Kidney (tissue), 14 donors: Measurements from ENCODE around the gene NHERF2. TPM values are rescaled to one million over a fixed set of nuclear protein-coding genes. Genes with fewer than 3 reads are reported as not detected.
A peak's percentile ranks its signal among the peaks of the same experiment; 100 is the strongest.

ENCODE experiments used
- DNase-seq, 5 donors: peaks; one replicate each; pipeline ENCODE4 v3.0.0-alpha.2; 2013 to 2020
- FAIRE-seq: peaks from 2 replicates; lab custom pipeline; 2012; peaks lifted over from hg19 to GRCh38; lab: Jason Lieb, UNC
- H3K27ac ChIP-seq, 2 donors: one replicate each; pipeline ENCODE4 v1.7.0; 2013; ENCODE audit warnings: low read depth in 2 of 2, low read length in 2 of 2, inconsistent platforms in 1 of 2
- H3K27me3 ChIP-seq: one replicate; pipeline ENCODE4 v1.7.1; 2013; ENCODE audit warnings: low read length, inconsistent platforms; ENCODE audit not compliant: control insufficient read depth, insufficient read depth
- H3K36me3 ChIP-seq, 3 donors: one replicate each; pipeline versions ENCODE4 v1.7.0 to v1.7.1; 2013; ENCODE audit warnings: low read length in 3 of 3, control low read depth in 1 of 3, inconsistent platforms in 1 of 3; ENCODE audit not compliant: insufficient read depth in 3 of 3, control insufficient read depth in 2 of 3
- H3K4me1 ChIP-seq, 3 donors: one replicate each; pipeline versions ENCODE4 v1.7.0 to v1.7.1; 2013; ENCODE audit warnings: low read length in 3 of 3, inconsistent platforms in 1 of 3, low read depth in 1 of 3; ENCODE audit not compliant: control insufficient read depth in 2 of 3, insufficient read depth in 2 of 3
- H3K4me3 ChIP-seq, 3 donors: one replicate each; pipeline versions ENCODE4 v1.7.0 to v1.8.1; 2013; ENCODE audit warnings: low read length in 3 of 3, control low read depth in 1 of 3, inconsistent platforms in 1 of 3
- H3K9ac ChIP-seq, 3 donors: one replicate each; pipeline versions ENCODE4 v1.7.0 to v1.7.1; 2013; ENCODE audit warnings: low read length in 3 of 3, control low read depth in 1 of 3, inconsistent platforms in 1 of 3
- H3K9me3 ChIP-seq, 3 donors: one replicate each; pipeline versions ENCODE4 v1.7.0 to v1.7.1; 2013; ENCODE audit warnings: low read length in 3 of 3, control low read depth in 1 of 3, inconsistent platforms in 1 of 3; ENCODE audit not compliant: control insufficient read depth in 2 of 3, insufficient read depth in 1 of 3
- intact Hi-C: fragments of 100-400 bp; cut with DNase I; formaldehyde crosslinking; loops from one replicate; pipeline ENCODE4 v1.11.1; 2022
- polyA plus RNA-seq: library from polyadenylated mRNA; stranded (reverse); fragments of 350-450 nt; fragmentation: Illumina TruSeq; extraction: RNeasy Lipid Tissue Mini Kit (QIAGEN cat#74804); gene quantifications from one replicate; pipeline ENCODE4 v1.2.3, GENCODE V29; 2014; ENCODE audit warnings: low read depth, low replicate concordance; ENCODE audit not compliant: insufficient read depth
- total RNA-seq: library from RNA; stranded (reverse); fragmentation: NEBNext Ultra II Directional; extraction: Animal tissue kit (Norgen Biotek cat#: 25700); gene quantifications from one replicate; pipeline ENCODE4 v1.2.1, GENCODE V29; 2021
- TF ChIP-seq, protein P1 (sequence below): IDR thresholded peaks from 3 replicates; pipeline ENCODE4 v1.5.1; 2012; ENCODE audit warnings: mild to moderate bottlenecking, moderate library complexity, borderline replicate concordance; ENCODE audit not compliant: insufficient read depth; ENCODE audit errors: extremely low read depth
- donor health status: control.
- donor health status: control.
- donor health status: control.
- donor health status: control.
- donor health status: control.
- donor health status: DM: yes; HTN: yes; CAD: no.
- donor health status: Normal renal cell carcinoma (clear cell type).

Gene NHERF2
- total and polyA plus RNA-seq, 2 donors from 2014 or later: 238 to 405 TPM

DNA sequence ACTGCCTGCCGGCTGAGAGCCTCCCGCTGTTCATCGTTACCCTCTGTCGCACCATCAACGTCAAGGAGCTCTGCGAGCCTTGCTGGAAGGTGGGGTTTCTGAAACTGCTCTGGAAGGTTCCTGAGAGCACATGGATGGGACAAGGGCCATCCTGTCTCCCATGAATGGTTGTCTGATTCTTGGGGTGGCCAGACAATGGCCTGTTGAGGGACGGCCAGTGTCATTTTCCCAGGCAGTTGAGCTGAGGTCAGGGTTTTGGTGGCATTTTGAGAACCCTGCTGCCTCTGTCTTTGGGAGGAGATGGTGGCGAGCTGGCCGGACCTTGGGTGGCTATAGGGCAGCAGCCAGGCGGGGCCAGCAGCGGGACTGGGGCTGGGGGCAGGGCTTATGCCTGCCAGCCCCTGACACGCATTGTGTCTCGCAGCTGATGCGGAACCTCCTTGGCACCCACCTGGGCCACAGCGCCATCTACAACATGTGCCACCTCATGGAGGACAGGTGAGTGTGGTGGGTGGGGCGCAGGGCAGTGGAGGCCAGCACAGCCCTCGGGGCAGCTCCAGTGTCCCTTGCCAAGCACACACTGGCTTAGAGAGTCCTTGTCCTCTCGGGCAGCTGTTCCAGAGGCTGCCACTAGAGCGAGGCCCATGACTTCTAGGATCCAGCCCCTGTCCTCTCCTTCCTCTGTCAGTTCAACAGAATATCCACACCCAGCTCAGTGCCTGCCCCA, 30.1 kb downstream of the NHERF2 start:
- DNase-seq (peak in 2 of 5 donors; percentile 50 to 60), FAIRE-seq (no peak)
- no peaks in the 10 kb centered on the region for H3K9me3 ChIP-seq
- H3K9ac ChIP-seq: no peak overlapping the region
- intact Hi-C loops: no loop called here
- no peaks in the 10 kb centered on the region for H3K27me3 ChIP-seq
- H3K4me1 ChIP-seq: no peaks in the 10 kb centered on the region
- TF ChIP-seq, protein P1, sequence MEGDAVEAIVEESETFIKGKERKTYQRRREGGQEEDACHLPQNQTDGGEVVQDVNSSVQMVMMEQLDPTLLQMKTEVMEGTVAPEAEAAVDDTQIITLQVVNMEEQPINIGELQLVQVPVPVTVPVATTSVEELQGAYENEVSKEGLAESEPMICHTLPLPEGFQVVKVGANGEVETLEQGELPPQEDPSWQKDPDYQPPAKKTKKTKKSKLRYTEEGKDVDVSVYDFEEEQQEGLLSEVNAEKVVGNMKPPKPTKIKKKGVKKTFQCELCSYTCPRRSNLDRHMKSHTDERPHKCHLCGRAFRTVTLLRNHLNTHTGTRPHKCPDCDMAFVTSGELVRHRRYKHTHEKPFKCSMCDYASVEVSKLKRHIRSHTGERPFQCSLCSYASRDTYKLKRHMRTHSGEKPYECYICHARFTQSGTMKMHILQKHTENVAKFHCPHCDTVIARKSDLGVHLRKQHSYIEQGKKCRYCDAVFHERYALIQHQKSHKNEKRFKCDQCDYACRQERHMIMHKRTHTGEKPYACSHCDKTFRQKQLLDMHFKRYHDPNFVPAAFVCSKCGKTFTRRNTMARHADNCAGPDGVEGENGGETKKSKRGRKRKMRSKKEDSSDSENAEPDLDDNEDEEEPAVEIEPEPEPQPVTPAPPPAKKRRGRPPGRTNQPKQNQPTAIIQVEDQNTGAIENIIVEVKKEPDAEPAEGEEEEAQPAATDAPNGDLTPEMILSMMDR: no peak
- H3K36me3 ChIP-seq: peaks cover 0 to 35% (median 21%) of the 10 kb centered on the region in 3 donors
- no peak overlapping the region for H3K27ac ChIP-seq
- no peak overlapping the region for H3K4me3 ChIP-seq

DNA sequence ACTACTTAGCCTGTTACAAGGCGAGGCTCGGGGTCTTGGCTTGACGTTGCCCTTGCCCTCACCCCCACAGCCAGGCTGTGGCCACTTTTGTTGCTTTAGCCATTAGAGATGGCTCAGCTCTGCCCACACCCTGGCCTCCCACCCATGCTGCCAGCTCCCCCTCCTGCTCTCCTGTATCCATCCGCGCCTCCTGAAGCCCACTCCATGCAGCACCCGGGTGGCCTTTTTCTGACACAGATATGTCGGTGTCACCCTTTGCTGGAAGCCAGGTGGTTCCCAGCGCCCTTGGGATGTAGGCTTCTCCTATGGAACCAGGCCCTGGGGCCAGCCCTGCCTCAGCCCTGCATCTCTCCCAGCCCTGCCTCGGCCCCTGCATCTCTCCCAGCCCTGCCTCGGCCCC, 30.7 kb downstream of the NHERF2 start:
- FAIRE-seq (no peak), DNase-seq (peak in 1 of 5 donors; percentile 7)
- H3K9me3 ChIP-seq: no peaks in the 10 kb centered on the region
- H3K4me1 ChIP-seq: no peaks in the 10 kb centered on the region
- H3K27ac ChIP-seq: no peak overlapping the region
- H3K27me3 ChIP-seq: no peaks in the 10 kb centered on the region
- H3K4me3 ChIP-seq: no peak overlapping the region
- TF ChIP-seq, protein P1: no peak
- H3K9ac ChIP-seq: no peak overlapping the region
- intact Hi-C loops: no loop called here
- peaks cover 0 to 30% (median 23%) of the 10 kb centered on the region in 3 donors for H3K36me3 ChIP-seq

DNA sequence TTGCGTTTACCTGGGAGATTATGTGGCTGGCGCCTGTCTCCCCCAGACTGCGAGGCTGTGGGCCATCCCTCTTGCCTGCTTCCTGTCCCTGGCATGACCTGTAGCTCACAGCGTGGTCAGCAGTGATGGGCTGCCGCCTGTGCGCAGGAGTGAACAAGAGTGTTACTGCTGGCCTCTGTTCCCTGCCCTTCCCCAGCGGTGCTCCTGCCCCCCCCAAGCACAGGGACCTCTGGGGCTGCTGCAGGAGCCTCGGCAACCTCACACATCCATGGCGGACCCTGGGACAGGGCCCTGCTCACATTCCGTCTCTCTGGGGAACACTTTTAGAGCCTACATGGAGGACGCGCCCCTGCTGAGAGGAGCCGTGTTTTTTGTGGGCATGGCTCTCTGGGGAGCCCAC, 31.7 kb downstream of the NHERF2 start:
- Histone ChIP-seq H3K4me1 (no peaks in the 10 kb centered on the region), H3K27ac (no peak overlapping the region), H3K4me3 (no peak overlapping the region), H3K36me3 (peaks cover 0 to 31% (median 21%) of the 10 kb centered on the region in 3 donors), H3K9me3 (no peaks in the 10 kb centered on the region), H3K9ac (no peak overlapping the region), H3K27me3 (no peaks in the 10 kb centered on the region)
- FAIRE-seq: no peak
- TF ChIP-seq, protein P1: no peak
- DNase-seq: peak in 3 of 5 donors; percentile 53 to 65 (median 53)
- intact Hi-C loops: no loop called here

DNA sequence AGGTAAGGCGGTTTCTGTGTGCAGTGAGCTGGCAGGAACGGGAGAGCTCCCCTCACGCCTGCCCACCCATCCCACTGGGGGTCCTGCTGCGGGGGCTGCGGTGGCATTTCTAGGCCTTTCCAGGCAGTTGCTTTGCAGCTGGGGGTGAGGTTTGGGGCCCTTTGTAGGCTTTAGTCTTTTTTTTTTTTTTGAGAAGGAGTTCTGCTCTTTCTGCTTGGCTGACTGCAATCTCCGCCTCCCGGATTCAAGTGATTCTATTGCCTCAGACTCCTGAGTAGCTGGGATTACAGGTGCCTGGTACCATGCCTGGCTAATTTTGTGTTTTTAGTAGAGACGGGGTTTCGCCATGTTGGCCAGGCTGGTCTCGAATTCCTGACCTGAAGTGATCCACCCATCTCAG, 32.2 kb downstream of the NHERF2 start:
- H3K36me3 ChIP-seq: peaks cover 0 to 26% (median 21%) of the 10 kb centered on the region in 3 donors
- H3K9me3 ChIP-seq: no peaks in the 10 kb centered on the region
- TF ChIP-seq, protein P1: no peak
- intact Hi-C loops: no loop called here
- DNase-seq: peak in 4 of 5 donors; percentile 68 to 89 (median 83)
- H3K9ac ChIP-seq: no peak overlapping the region
- no peaks in the 10 kb centered on the region for H3K4me1 ChIP-seq
- no peak overlapping the region for H3K27ac ChIP-seq
- H3K4me3 ChIP-seq: no peak overlapping the region
- no peaks in the 10 kb centered on the region for H3K27me3 ChIP-seq
- no peak for FAIRE-seq
